Astrocyte (in vitro differentiated cells and primary cell): Measurements from ENCODE around the gene GON4L. TPM values are rescaled to one million over a fixed set of nuclear protein-coding genes. Genes with fewer than 3 reads are reported as not detected.

ENCODE experiments used
- DNase-seq: peaks from one replicate; pipeline ENCODE4 v3.0.0-alpha.2; 2010; ENCODE audit warnings: low read depth
- FAIRE-seq: peaks from 2 replicates; lab custom pipeline; 2011; peaks lifted over from hg19 to GRCh38; lab: Jason Lieb, UNC
- H2AFZ ChIP-seq: 2 replicates; pipeline ENCODE4 v1.6.0; 2012; ENCODE audit warnings: low read depth, low read length, inconsistent platforms
- H3K27ac ChIP-seq: 2 replicates; pipeline ENCODE4 v1.5.1; 2011; ENCODE audit warnings: low read depth, low read length, inconsistent platforms
- H3K27me3 ChIP-seq: 2 replicates; pipeline ENCODE4 v1.6.0; 2011; ENCODE audit warnings: low read length, inconsistent platforms; ENCODE audit not compliant: insufficient read depth
- H3K36me3 ChIP-seq: 2 replicates; pipeline ENCODE4 v1.5.1; 2011; ENCODE audit warnings: low read length, inconsistent platforms; ENCODE audit not compliant: insufficient read depth
- H3K4me1 ChIP-seq: 2 replicates; pipeline ENCODE4 v1.5.1; 2011; ENCODE audit warnings: low read length, inconsistent platforms; ENCODE audit not compliant: insufficient read depth
- H3K4me2 ChIP-seq: 2 replicates; pipeline ENCODE4 v1.6.0; 2012; ENCODE audit warnings: low read length, inconsistent platforms
- H3K4me3 ChIP-seq: 2 replicates; pipeline ENCODE4 v1.5.1; 2011; ENCODE audit warnings: low read depth, mild to moderate bottlenecking, low read length, inconsistent platforms; ENCODE audit not compliant: insufficient read depth
- H3K79me2 ChIP-seq: 2 replicates; pipeline ENCODE4 v1.6.0; 2012; ENCODE audit warnings: mild to moderate bottlenecking, low read length, inconsistent platforms; ENCODE audit not compliant: insufficient read depth
- H3K9ac ChIP-seq: 2 replicates; pipeline ENCODE4 v1.6.0; 2012; ENCODE audit warnings: mild to moderate bottlenecking, low read length, inconsistent platforms
- H3K9me3 ChIP-seq: 2 replicates; pipeline ENCODE4 v1.5.1; 2012; ENCODE audit warnings: low read depth, mild to moderate bottlenecking, low read length, inconsistent platforms; ENCODE audit not compliant: insufficient read depth
- H4K20me1 ChIP-seq: 2 replicates; pipeline ENCODE4 v1.6.0; 2012; ENCODE audit warnings: low read length, inconsistent platforms; ENCODE audit not compliant: insufficient read depth
- H3K27ac Mint-ChIP-seq: one replicate; pipeline ENCODE4 v1.8.0; 2021; ENCODE audit warnings: mild to moderate bottlenecking, mixed read lengths; ENCODE audit not compliant: unreplicated experiment
- H3K27me3 Mint-ChIP-seq: one replicate; pipeline ENCODE4 v1.8.0; 2021; ENCODE audit warnings: low read depth, mixed read lengths; ENCODE audit not compliant: unreplicated experiment
- H3K36me3 Mint-ChIP-seq: one replicate; pipeline ENCODE4 v1.8.0; 2021; ENCODE audit warnings: low read depth, mixed read lengths; ENCODE audit not compliant: unreplicated experiment
- H3K4me1 Mint-ChIP-seq: one replicate; pipeline ENCODE4 v1.8.0; 2021; ENCODE audit warnings: low read depth, mixed read lengths; ENCODE audit not compliant: unreplicated experiment
- H3K4me3 Mint-ChIP-seq: one replicate; pipeline ENCODE4 v1.8.0; 2021; ENCODE audit warnings: mild to moderate bottlenecking, moderate library complexity, mixed read lengths; ENCODE audit not compliant: unreplicated experiment
- H3K9me3 Mint-ChIP-seq: one replicate; pipeline ENCODE4 v1.8.0; 2021; ENCODE audit warnings: mild to moderate bottlenecking, mixed read lengths; ENCODE audit not compliant: unreplicated experiment
- CTCF ChIP-seq: IDR thresholded peaks from 2 replicates; pipeline ENCODE4 v1.5.1; 2011; ENCODE audit warnings: low read depth, mild to moderate bottlenecking, inconsistent platforms, low read length, moderate library complexity; ENCODE audit not compliant: insufficient read depth
- EZH2 ChIP-seq: IDR thresholded peaks from 2 replicates; pipeline ENCODE4 v1.6.1; 2012; ENCODE audit warnings: mild to moderate bottlenecking, low read length, inconsistent platforms; ENCODE audit not compliant: insufficient read depth
- total RNA-seq: library from RNA; stranded (reverse); gene quantifications from 2 replicates; pipeline ENCODE4 v1.2.1, GENCODE V29; 2021

Gene GON4L
- total RNA-seq, 1 donor from 2014 or later, result 52.8 TPM

DNA sequence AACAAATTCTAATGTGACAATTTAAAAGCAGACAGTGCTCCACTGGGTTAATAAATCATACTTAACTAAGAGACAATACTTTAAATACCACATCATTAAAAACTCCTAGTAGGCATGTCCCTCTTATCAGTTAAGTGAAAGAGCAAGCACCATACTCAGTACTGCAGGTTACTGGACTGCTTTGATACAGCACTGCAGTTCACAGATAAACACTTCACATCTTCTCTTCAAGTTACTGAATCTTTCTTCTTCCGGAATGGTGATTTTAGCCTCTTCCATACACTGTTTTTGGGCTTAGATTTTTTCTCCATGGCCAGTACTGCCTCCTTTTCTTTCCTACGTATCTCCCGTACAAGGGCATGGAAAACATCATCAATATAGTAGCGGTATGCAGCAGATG lies 43.1 kb upstream of the GON4L start:
- H3K4me1 Mint-ChIP-seq, result no peaks in the 10 kb centered on the region
- H3K9me3 ChIP-seq, result no peaks in the 10 kb centered on the region
- peaks cover 11% of the 10 kb centered on the region for H4K20me1 ChIP-seq
- no peaks in the 10 kb centered on the region for H3K27me3 Mint-ChIP-seq
- no peaks in the 10 kb centered on the region for H3K4me1 ChIP-seq
- H3K36me3 ChIP-seq, result peaks cover 51% of the 10 kb centered on the region
- H3K9me3 Mint-ChIP-seq, result no peaks in the 10 kb centered on the region
- FAIRE-seq (no peak), DNase-seq (no peak)
- H3K9ac ChIP-seq, result no peak overlapping the region
- H2AFZ ChIP-seq, result no peak overlapping the region
- H3K4me3 Mint-ChIP-seq, result no peak overlapping the region
- no peaks in the 10 kb centered on the region for H3K27me3 ChIP-seq
- H3K36me3 Mint-ChIP-seq, result peaks cover 20% of the 10 kb centered on the region
- H3K79me2 ChIP-seq, result no peaks in the 10 kb centered on the region
- no peak overlapping the region for H3K4me2 ChIP-seq
- no peak overlapping the region for H3K27ac ChIP-seq
- no peak overlapping the region for H3K4me3 ChIP-seq
- no peak overlapping the region for H3K27ac Mint-ChIP-seq
- TF ChIP-seq EZH2, result no peak
- no peak for TF ChIP-seq CTCF

- Histone ChIP-seq H2AFZ (no peak overlapping the region), H3K9me3 (no peaks in the 10 kb centered on the region), H3K36me3 (peaks cover 47% of the 10 kb centered on the region), H3K4me3 (no peak overlapping the region), H3K27me3 (no peaks in the 10 kb centered on the region), H3K27ac (no peak overlapping the region), H3K9ac (no peak overlapping the region), H3K79me2 (no peaks in the 10 kb centered on the region), H3K4me1 (no peaks in the 10 kb centered on the region), H4K20me1 (peaks cover 11% of the 10 kb centered on the region), H3K4me2 (no peak overlapping the region)
- Mint-ChIP-seq H3K4me1 (no peaks in the 10 kb centered on the region), H3K36me3 (peaks cover 18% of the 10 kb centered on the region), H3K27me3 (no peaks in the 10 kb centered on the region), H3K9me3 (no peaks in the 10 kb centered on the region), H3K4me3 (no peak overlapping the region), H3K27ac (no peak overlapping the region)
- TF ChIP-seq EZH2 (no peak), CTCF (no peak)
- no peak for DNase-seq
- FAIRE-seq, result no peak
Observed at GRCh38 chr1:155899683-155900082, 42.7 kb upstream of the GON4L start.

GRCh38 chr1:155898888-155899287 lies 41.9 kb upstream of the GON4L start:
- Mint-ChIP-seq H3K36me3 (peaks cover 11% of the 10 kb centered on the region), H3K4me1 (peaks cover 2% of the 10 kb centered on the region)
- no peaks in the 10 kb centered on the region for H3K79me2 ChIP-seq

More at GRCh38 chr1:155898888-155899287, 41.9 kb upstream of the GON4L start:
- H3K27ac Mint-ChIP-seq, result no peak overlapping the region
- Histone ChIP-seq H3K4me2 (no peak overlapping the region), H3K27me3 (no peaks in the 10 kb centered on the region), H2AFZ (no peak overlapping the region), H3K27ac (no peak overlapping the region), H3K36me3 (peaks cover 39% of the 10 kb centered on the region), H3K9ac (no peak overlapping the region), H4K20me1 (peaks cover 8% of the 10 kb centered on the region), H3K4me1 (peaks cover 3% of the 10 kb centered on the region), H3K4me3 (no peak overlapping the region), H3K9me3 (no peaks in the 10 kb centered on the region)
- no peak overlapping the region for H3K4me3 Mint-ChIP-seq
- TF ChIP-seq EZH2 (no peak), CTCF (no peak)
- DNase-seq (no peak), FAIRE-seq (no peak)
- no peaks in the 10 kb centered on the region for H3K9me3 Mint-ChIP-seq
- H3K27me3 Mint-ChIP-seq, result no peaks in the 10 kb centered on the region
